ENCODE results near the gene KRTAP4-7. TPM values are rescaled to one million over a fixed set of nuclear protein-coding genes. Genes with fewer than 3 reads are reported as not detected.
"Not testable (repeated sequence)": the region's sequence is repeated elsewhere in the genome, so short reads cannot be mapped to it uniquely, and the experiment has no call there.

KRTAP4-7 gene
- total and polyA plus RNA-seq, 2 experiments from 2014 or later, result not detected

DNA sequence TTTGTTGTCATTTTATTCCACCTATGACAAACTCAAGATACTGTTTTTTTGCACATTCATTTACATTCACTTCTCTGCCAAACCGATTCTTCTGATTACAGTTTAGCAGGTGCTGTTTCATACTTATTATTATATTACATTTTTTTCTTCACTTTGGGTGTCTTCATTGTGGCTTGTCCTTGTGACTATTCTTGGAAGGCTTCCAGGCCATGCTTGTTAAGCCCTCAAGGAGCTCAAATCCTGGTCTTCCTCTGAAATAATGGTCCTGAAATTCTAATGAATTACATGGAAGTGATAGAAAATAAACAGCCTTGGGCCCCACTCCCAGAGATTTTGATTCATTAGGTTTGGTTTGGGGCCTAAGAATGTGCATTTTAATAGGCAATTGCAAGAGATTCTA is 19.6 kb upstream of the KRTAP4-7 start:
- Mint-ChIP-seq H3K9me3 (no peaks in the 10 kb centered on the region), H3K36me3 (ENCODE audit: low read depth) (no peaks in the 10 kb centered on the region), H3K27me3 (ENCODE audit: insufficient read depth, low read depth, poor library complexity) (no peaks in the 10 kb centered on the region), H3K4me3 (no peak overlapping the region), H3K27ac (no peak overlapping the region), H3K4me1 (peaks cover 2% of the 10 kb centered on the region)
- Histone ChIP-seq H3K4me3 (no peak overlapping the region), H2AFZ (no peak overlapping the region), H3K79me2 (replicated peaks; ENCODE audit: insufficient read depth) (no peaks in the 10 kb centered on the region), H4K20me1 (replicated peaks; ENCODE audit: insufficient read depth) (no peaks in the 10 kb centered on the region), H3K27ac (ENCODE audit: low read depth) (no peak overlapping the region), H3K27me3 (ENCODE audit: insufficient read depth) (no peaks in the 10 kb centered on the region), H3K36me3 (ENCODE audit: insufficient read depth) (no peaks in the 10 kb centered on the region), H3K4me2 (no peak overlapping the region), H3K4me1 (ENCODE audit: insufficient read depth) (0 out of 2 replicates have a peak, but pooled peaks cover 2% of the 10 kb centered on the region), H3K9me2 (ENCODE audit: insufficient read depth) (no peaks in the 10 kb centered on the region; the same call in none of the 2 replicates), H3F3A (replicated peaks; ENCODE audit: low read depth) (no peaks in the 10 kb centered on the region)
- no peak for DNase-seq (ENCODE audit: low spot score)
- TF ChIP-seq POLR2AphosphoS5 (IDR thresholded peaks at IDR 0.05; ENCODE audit: low read depth), result no peak
- TF ChIP-seq, protein P1, sequence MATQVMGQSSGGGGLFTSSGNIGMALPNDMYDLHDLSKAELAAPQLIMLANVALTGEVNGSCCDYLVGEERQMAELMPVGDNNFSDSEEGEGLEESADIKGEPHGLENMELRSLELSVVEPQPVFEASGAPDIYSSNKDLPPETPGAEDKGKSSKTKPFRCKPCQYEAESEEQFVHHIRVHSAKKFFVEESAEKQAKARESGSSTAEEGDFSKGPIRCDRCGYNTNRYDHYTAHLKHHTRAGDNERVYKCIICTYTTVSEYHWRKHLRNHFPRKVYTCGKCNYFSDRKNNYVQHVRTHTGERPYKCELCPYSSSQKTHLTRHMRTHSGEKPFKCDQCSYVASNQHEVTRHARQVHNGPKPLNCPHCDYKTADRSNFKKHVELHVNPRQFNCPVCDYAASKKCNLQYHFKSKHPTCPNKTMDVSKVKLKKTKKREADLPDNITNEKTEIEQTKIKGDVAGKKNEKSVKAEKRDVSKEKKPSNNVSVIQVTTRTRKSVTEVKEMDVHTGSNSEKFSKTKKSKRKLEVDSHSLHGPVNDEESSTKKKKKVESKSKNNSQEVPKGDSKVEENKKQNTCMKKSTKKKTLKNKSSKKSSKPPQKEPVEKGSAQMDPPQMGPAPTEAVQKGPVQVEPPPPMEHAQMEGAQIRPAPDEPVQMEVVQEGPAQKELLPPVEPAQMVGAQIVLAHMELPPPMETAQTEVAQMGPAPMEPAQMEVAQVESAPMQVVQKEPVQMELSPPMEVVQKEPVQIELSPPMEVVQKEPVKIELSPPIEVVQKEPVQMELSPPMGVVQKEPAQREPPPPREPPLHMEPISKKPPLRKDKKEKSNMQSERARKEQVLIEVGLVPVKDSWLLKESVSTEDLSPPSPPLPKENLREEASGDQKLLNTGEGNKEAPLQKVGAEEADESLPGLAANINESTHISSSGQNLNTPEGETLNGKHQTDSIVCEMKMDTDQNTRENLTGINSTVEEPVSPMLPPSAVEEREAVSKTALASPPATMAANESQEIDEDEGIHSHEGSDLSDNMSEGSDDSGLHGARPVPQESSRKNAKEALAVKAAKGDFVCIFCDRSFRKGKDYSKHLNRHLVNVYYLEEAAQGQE (IDR thresholded peaks at IDR 0.05; ENCODE audit: unreplicated experiment), result no peak
- no peak for ATAC-seq

DNA sequence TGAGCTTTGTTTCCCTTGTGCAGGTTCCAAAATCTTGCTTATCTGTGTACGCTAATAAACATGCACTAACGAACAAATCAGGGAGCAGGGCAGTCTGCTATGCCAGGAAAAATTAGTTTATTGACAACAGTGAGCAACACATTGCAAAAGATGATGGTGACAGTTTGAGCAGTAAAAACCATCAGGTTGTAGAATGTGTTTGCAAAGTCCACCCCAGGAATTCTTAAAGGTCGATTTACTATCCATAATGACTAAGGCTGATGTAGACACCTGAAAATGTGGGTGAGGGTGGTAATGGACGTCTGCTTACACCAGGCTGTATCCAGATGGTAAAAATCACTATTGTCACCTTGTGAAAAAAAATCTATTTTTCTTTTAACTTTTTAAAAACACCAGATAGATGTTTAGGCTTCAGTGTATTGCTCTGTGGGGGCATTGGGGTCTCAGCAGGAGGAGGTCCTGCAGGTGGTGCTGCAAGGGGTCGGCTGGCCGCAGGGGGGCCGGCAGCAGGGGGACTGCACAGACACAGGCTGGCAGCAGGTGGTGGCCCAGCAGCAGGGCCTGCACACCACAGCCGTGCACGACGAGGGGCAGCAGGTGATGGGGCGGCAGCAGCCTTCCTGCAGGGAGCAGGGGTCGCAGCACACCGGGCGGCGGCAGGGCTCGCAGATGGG is 18.8 kb upstream of the KRTAP4-7 start:
- H3K9me2 ChIP-seq (ENCODE audit: insufficient read depth); H3K36me3 ChIP-seq (ENCODE audit: insufficient read depth); H3K27ac Mint-ChIP-seq: not testable (repeated sequence)

DNA sequence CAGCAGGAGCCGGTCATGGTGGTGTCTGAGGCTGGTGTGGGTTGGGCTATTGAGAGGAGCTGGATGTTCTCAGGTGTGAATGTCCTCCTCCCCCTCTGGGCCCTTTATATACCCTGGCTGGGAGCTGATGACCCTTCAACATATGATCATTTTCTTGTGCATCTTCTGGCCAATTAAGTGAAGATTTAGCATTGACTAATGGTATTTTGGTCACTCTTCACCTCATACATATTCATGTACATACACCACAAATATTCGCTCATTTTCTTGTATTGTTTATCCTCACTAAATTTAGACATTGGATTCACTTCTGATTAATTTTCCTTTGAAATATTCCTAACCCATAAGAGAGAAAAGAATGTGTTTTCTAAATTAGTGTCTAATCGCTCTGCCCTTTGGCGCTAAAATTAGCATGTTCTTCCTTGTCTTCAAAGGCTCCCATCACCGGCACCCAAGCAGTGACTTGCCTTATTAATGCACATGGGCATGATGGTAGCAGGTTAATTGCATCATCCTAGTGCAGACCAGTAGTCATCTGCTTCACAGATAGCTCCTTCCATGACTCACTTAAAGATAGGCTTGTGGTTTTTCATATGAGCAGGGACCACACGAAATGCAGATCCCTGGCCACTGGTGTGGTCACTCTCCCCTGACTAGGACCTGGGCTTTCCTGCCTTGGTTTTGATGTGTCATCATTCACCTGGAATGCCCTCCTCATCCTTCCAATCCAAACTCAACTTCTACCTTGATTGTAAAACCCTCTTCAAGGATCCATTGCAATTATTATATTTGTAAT is 17.9 kb upstream of the KRTAP4-7 start, which contains the start of gene KRTAP2-4:
TSS of gene KRTAP2-4 (minus strand) at position 51 of the 796 bp plus-strand sequence. CDS start at position 17, 34 bp downstream.
- Histone ChIP-seq H4K20me1 (replicated peaks; ENCODE audit: insufficient read depth) (no peaks in the 10 kb centered on the region), H3K4me2 (no peak within 1 kb of the TSS), H3K27me3 (ENCODE audit: insufficient read depth) (no peaks in the 10 kb centered on the region), H3K79me2 (replicated peaks; ENCODE audit: insufficient read depth) (no peaks in the 10 kb centered on the region), H2AFZ (no peak within 1 kb of the TSS), H3K36me3 (ENCODE audit: insufficient read depth) (no peaks in the 10 kb centered on the region), H3K27ac (ENCODE audit: low read depth) (no peak within 1 kb of the TSS), H3K4me1 (ENCODE audit: insufficient read depth) (no peaks in the 10 kb centered on the region), H3F3A (replicated peaks; ENCODE audit: low read depth) (no peaks in the 10 kb centered on the region), H3K9me2 (ENCODE audit: insufficient read depth) (no peaks in the 10 kb centered on the region; the same call in none of the 2 replicates), H3K4me3 (no peak within 1 kb of the TSS)
- H3K4me3 Mint-ChIP-seq, result no peak within 1 kb of the TSS
- no peaks in the 10 kb centered on the region for H3K27me3 Mint-ChIP-seq (ENCODE audit: insufficient read depth, low read depth, poor library complexity)
- ATAC-seq, result peak; percentile 41; the same call in 2 of the 3 replicates
- no peak for DNase-seq (ENCODE audit: low spot score)
- H3K4me1 Mint-ChIP-seq, result no peaks in the 10 kb centered on the region
- H3K36me3 Mint-ChIP-seq (ENCODE audit: low read depth), result no peaks in the 10 kb centered on the region
- H3K27ac Mint-ChIP-seq, result no peak within 1 kb of the TSS
- H3K9me3 Mint-ChIP-seq, result no peaks in the 10 kb centered on the region
- no peak for TF ChIP-seq ZNF331 (CRISPR knock-in tag; IDR thresholded peaks at IDR 0.05; ENCODE audit: low read depth)
- TF ChIP-seq, protein P2, sequence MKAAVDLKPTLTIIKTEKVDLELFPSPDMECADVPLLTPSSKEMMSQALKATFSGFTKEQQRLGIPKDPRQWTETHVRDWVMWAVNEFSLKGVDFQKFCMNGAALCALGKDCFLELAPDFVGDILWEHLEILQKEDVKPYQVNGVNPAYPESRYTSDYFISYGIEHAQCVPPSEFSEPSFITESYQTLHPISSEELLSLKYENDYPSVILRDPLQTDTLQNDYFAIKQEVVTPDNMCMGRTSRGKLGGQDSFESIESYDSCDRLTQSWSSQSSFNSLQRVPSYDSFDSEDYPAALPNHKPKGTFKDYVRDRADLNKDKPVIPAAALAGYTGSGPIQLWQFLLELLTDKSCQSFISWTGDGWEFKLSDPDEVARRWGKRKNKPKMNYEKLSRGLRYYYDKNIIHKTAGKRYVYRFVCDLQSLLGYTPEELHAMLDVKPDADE (IDR thresholded peaks at IDR 0.05), result no peak
- no peak for TF ChIP-seq EZH2phosphoT487 (IDR thresholded peaks at IDR 0.05; ENCODE audit: unreplicated experiment)
- TF ChIP-seq EZH2 (IDR thresholded peaks at IDR 0.05; ENCODE audit: low read depth, unreplicated experiment), result no peak
- no peak for TF ChIP-seq NANOG (IDR thresholded peaks at IDR 0.05; ENCODE audit: borderline replicate concordance)
- TF ChIP-seq POLR2AphosphoS5 (IDR thresholded peaks at IDR 0.05; ENCODE audit: low read depth), result no peak
- no peak for TF ChIP-seq JUNB (IDR thresholded peaks at IDR 0.05; ENCODE audit: unreplicated experiment)
- TF ChIP-seq, protein P3, sequence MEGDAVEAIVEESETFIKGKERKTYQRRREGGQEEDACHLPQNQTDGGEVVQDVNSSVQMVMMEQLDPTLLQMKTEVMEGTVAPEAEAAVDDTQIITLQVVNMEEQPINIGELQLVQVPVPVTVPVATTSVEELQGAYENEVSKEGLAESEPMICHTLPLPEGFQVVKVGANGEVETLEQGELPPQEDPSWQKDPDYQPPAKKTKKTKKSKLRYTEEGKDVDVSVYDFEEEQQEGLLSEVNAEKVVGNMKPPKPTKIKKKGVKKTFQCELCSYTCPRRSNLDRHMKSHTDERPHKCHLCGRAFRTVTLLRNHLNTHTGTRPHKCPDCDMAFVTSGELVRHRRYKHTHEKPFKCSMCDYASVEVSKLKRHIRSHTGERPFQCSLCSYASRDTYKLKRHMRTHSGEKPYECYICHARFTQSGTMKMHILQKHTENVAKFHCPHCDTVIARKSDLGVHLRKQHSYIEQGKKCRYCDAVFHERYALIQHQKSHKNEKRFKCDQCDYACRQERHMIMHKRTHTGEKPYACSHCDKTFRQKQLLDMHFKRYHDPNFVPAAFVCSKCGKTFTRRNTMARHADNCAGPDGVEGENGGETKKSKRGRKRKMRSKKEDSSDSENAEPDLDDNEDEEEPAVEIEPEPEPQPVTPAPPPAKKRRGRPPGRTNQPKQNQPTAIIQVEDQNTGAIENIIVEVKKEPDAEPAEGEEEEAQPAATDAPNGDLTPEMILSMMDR (conservative IDR thresholded peaks at IDR 0.05; ENCODE audit: low read depth in 2 of 2), result no peak
- no peak for TF ChIP-seq STAT1 (IDR thresholded peaks at IDR 0.05; ENCODE audit: unreplicated experiment)

More for the DNA sequence above, 18.8 kb upstream of the KRTAP4-7 start:
- not testable (repeated sequence) for H3K27ac ChIP-seq (ENCODE audit: low read depth); H3K4me3 ChIP-seq; H3K4me1 Mint-ChIP-seq; H3F3A ChIP-seq (replicated peaks; ENCODE audit: low read depth); H3K4me3 Mint-ChIP-seq; H3K27me3 Mint-ChIP-seq (ENCODE audit: insufficient read depth, low read depth, poor library complexity); H3K79me2 ChIP-seq (replicated peaks; ENCODE audit: insufficient read depth); H3K9me3 Mint-ChIP-seq; H4K20me1 ChIP-seq (replicated peaks; ENCODE audit: insufficient read depth); H3K4me2 ChIP-seq; H3K27me3 ChIP-seq (ENCODE audit: insufficient read depth); DNase-seq (ENCODE audit: low spot score); H2AFZ ChIP-seq; H3K36me3 Mint-ChIP-seq (ENCODE audit: low read depth); H3K4me1 ChIP-seq (ENCODE audit: insufficient read depth)
- ATAC-seq, result peak; percentile 48

Data from GM23338 (cell line).